ENCODE results near the gene SPAAR. TPM values are rescaled to one million over a fixed set of nuclear protein-coding genes. Genes with fewer than 3 reads are reported as not detected.

The SPAAR gene
- total RNA-seq, 4 donors from 2014 or later = 0.29 to 11.7 (median 2.3) TPM

DNA sequence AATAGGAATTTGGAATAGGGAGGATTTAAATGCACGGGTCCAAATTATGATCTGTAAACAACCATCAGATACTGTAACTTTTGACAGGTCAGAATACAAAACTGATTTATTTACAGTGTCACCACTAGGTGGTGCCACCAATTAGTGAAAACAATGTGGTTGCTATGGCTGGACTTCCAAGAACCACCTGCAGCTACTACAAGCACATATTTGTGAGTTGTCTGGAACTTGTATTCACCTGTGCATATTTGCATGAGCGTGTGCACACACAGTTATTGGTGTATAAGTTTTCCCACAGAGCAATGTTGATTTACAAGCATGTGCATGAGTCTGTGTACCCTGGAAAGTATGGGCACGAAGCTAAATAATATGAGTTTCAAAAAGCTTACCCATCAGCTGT, 6.2 kb upstream of the SPAAR start:
- Histone ChIP-seq H3K9me3 (no peaks in the 10 kb centered on the region), H3K36me3 (no peaks in the 10 kb centered on the region), H3K27me3 (no peaks in the 10 kb centered on the region), H3K4me3 (no peak overlapping the region), H3K4me1 (peaks cover 17 to 23% of the 10 kb centered on the region in 2 donors), H3K27ac (no peak overlapping the region)
- intact Hi-C loops (cut with DNase I; ENCODE audit: low total_unique reads) = loop anchor here (5.0 kb wide), 1 partner anchor 44 kb away; no protein-coding TSS in a partner anchor
- DNase-seq = no peak
- no peak for TF ChIP-seq POLR2A (IDR thresholded peaks at IDR 0.05)
- peak; percentile 65 to 86 (median 83) for TF ChIP-seq CTCF (IDR thresholded peaks at IDR 0.05)

GRCh38 chr9:35904338-35904737, 5.0 kb upstream of the SPAAR start:
- TF ChIP-seq CTCF (IDR thresholded peaks at IDR 0.05) (no peak), POLR2A (IDR thresholded peaks at IDR 0.05) (no peak)
- Histone ChIP-seq H3K27ac (peak overlapping the region; percentile 94 to 95), H3K4me3 (no peak overlapping the region), H3K27me3 (no peaks in the 10 kb centered on the region), H3K9me3 (no peaks in the 10 kb centered on the region), H3K36me3 (no peaks in the 10 kb centered on the region), H3K4me1 (peaks cover 28 to 32% of the 10 kb centered on the region in 2 donors)
- DNase-seq = no peak
- intact Hi-C loops (cut with DNase I; ENCODE audit: low total_unique reads) = loop anchor here (5.0 kb wide), 1 partner anchor 43 kb away; no protein-coding TSS in a partner anchor

- no peak for TF ChIP-seq CTCF (IDR thresholded peaks at IDR 0.05)
- TF ChIP-seq POLR2A (IDR thresholded peaks at IDR 0.05) = no peak
- Histone ChIP-seq H3K27me3 (no peaks in the 10 kb centered on the region), H3K36me3 (no peaks in the 10 kb centered on the region), H3K9me3 (no peaks in the 10 kb centered on the region), H3K27ac (peak overlapping the region; percentile 94 to 95), H3K4me3 (no peak overlapping the region), H3K4me1 (peaks cover 29 to 41% of the 10 kb centered on the region in 2 donors)
- no peak for DNase-seq
- intact Hi-C loops (cut with DNase I; ENCODE audit: low total_unique reads) = no loop called here
These were observed 4.1 kb upstream of the SPAAR start for GRCh38 chr9:35905051-35905781.

DNA sequence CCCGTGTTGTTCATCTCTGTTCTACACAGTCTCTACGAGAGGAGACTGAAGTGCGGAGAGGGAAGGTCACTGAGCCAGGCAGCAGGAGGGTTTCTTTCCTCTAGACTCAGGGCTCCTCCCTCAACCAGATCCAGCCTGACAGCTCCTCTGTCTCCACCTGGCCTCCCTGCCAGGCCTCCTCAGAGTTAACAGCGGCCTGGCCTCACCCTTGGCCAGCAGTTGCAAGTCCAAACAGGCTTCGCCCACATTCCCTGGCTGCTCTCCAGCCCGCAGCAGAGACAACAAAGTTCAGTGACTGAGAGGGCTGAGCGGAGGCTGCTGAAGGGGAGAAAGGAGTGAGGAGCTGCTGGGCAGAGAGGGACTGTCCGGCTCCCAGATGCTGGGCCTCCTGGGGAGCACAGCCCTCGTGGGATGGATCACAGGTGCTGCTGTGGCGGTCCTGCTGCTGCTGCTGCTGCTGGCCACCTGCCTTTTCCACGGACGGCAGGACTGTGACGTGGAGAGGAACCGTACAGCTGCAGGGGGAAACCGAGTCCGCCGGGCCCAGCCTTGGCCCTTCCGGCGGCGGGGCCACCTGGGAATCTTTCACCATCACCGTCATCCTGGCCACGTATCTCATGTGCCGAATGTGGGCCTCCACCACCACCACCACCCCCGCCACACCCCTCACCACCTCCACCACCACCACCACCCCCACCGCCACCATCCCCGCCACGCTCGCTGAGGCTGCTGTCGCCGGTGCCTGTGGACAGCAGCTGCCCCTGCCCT, 3.2 kb upstream of the SPAAR start, which contains the start of gene HRCT1:
TSS of gene HRCT1 (plus strand) at position 291 of the 768 bp plus-strand sequence. CDS start at position 377, 86 bp downstream.
- intact Hi-C loops (cut with DNase I; ENCODE audit: low total_unique reads) = no loop called here
- H3K27ac ChIP-seq = peak within 1 kb of the TSS; percentile 94 to 95
- H3K36me3 ChIP-seq = no peaks in the 10 kb centered on the region
- H3K4me1 ChIP-seq = peaks cover 29 to 47% of the 10 kb centered on the region in 2 donors
- H3K27me3 ChIP-seq = no peaks in the 10 kb centered on the region
- peak within 1 kb of the TSS in 1 of 2 donors; percentile 15 for H3K4me3 ChIP-seq
- H3K9me3 ChIP-seq = no peaks in the 10 kb centered on the region
- DNase-seq = peak; percentile 90
- TF ChIP-seq POLR2A (IDR thresholded peaks at IDR 0.05) (peak in 1 of 2 donors; percentile 16), CTCF (IDR thresholded peaks at IDR 0.05) (no peak)
